HCT116 (cell line): ENCODE measurements around the gene KRTAP5-5. TPM values are rescaled to one million over a fixed set of nuclear protein-coding genes. Genes with fewer than 3 reads are reported as not detected.

Source experiments
- ATAC-seq: fragments of 200-7000 bp; cut with Tn5 transposase; 2 replicates; pipeline ENCODE4 v1.9.1; 2020; ENCODE audit warnings: mild to moderate bottlenecking, moderate library complexity
- BruUV-seq: library from RNA; stranded (reverse); fragments of 400-500 nt; replicated peaks from 2 replicates; lab custom pipeline; 2021; lab: Mats Ljungman, UMichigan
- CTCF ChIA-PET: fragments of 300-600 bp; sonication (Branson Sonifier 250); formaldehyde crosslinking; loops from one replicate; lab custom pipeline; 2021; ENCODE audit warnings: antibody characterized with exemption; lab: Charles Lee
- POLR2A ChIA-PET: fragments of 300-600, 350-600 bp; sonication (Branson Sonifier 250); formaldehyde crosslinking; loops from one replicate; lab custom pipeline; 2021; ENCODE audit warnings: antibody characterized with exemption; lab: Charles Lee
- RAD21 ChIA-PET, 2 experiments: fragments of 300-600 bp; sonication (Branson Sonifier 250); formaldehyde crosslinking; loops; one replicate each; lab custom pipeline; 2023; ENCODE audit warnings: low total read pairs in 2 of 2; ENCODE audit not compliant: uncharacterized antibody in 2 of 2, unreplicated experiment in 2 of 2, low non-redundant PET in 1 of 2; lab: Charles Lee
- DNase-seq: peaks from one replicate; pipeline ENCODE4 v3.0.0-alpha.2; 2010; ENCODE audit warnings: low read depth, low spot score
- H2AFZ ChIP-seq: fragments of 200-600 bp; shearing (Covaris generic), sonication (generic); 2 replicates; pipeline ENCODE4 v1.6.1; 2017; ENCODE audit warnings: low read depth, mixed run types, mixed read lengths, antibody characterized with exemption, low read length; ENCODE audit not compliant: poor library complexity, severe bottlenecking
- H3K27ac ChIP-seq: 2 replicates; pipeline ENCODE4 v1.5.1; 2012; ENCODE audit warnings: low read depth, low read length
- H3K27me3 ChIP-seq: fragments of 200-600 bp; sonication (generic); 2 replicates; pipeline ENCODE4 v1.6.1; 2016; ENCODE audit warnings: mixed run types, low read length, mixed read lengths; ENCODE audit not compliant: insufficient read depth
- H3K36me3 ChIP-seq, 2 experiments: fragments of 200-500 bp in 1 of 2; fragments of 200-600 bp in 1 of 2; sonication (Bioruptor generic) in 1 of 2; sonication (generic) in 1 of 2; 2 replicates each; pipeline versions ENCODE4 v1.5.1 to v1.6.1; 2014 to 2016; ENCODE audit warnings: low read length in 2 of 2, inconsistent platforms in 1 of 2, mixed read lengths in 1 of 2, mixed run types in 1 of 2; ENCODE audit not compliant: insufficient read depth in 2 of 2, control insufficient read depth in 1 of 2
- H3K4me1 ChIP-seq, 2 experiments: fragments of 200-600 bp in 1 of 2; sonication (generic) in 1 of 2; 2 replicates each; pipeline versions ENCODE4 v1.5.1 to v1.6.1; 2012 to 2017; ENCODE audit warnings: low read length in 2 of 2, inconsistent platforms in 1 of 2, mild to moderate bottlenecking in 1 of 2, mixed read lengths in 1 of 2, mixed run types in 1 of 2, moderate library complexity in 1 of 2; ENCODE audit not compliant: insufficient read depth in 2 of 2, control insufficient read depth in 1 of 2
- H3K4me2 ChIP-seq: fragments of 200-600 bp; sonication (generic); 2 replicates; pipeline ENCODE4 v1.6.1; 2017; ENCODE audit warnings: mixed run types, low read length, mixed read lengths
- H3K4me3 ChIP-seq, 2 experiments: fragments of 200-600 bp in 1 of 2; sonication (generic) in 1 of 2; replicated peaks in 1 of 2; 2 replicates each; pipeline ENCODE4 v1.5.1; 2011 to 2016; ENCODE audit warnings: low read length in 2 of 2, control low read depth in 1 of 2, low read depth in 1 of 2, mild to moderate bottlenecking in 1 of 2, mixed read lengths in 1 of 2, mixed run types in 1 of 2
- H3K79me2 ChIP-seq: fragments of 200-600 bp; sonication (generic); 2 replicates; pipeline ENCODE4 v1.6.1; 2017; ENCODE audit warnings: mild to moderate bottlenecking, mixed run types, low read length, moderate library complexity, mixed read lengths; ENCODE audit not compliant: insufficient read depth
- H3K9ac ChIP-seq: fragments of 200-600 bp; sonication (generic); 2 replicates; pipeline ENCODE4 v1.6.1; 2016; ENCODE audit warnings: low read length, mixed read lengths
- H3K9me2 ChIP-seq: fragments of 200-600 bp; sonication (generic), shearing (Covaris generic); 2 replicates; pipeline ENCODE4 v1.6.1; 2017; ENCODE audit warnings: mixed run types, mild to moderate bottlenecking, moderate library complexity; ENCODE audit not compliant: insufficient read depth
- H3K9me3 ChIP-seq, 2 experiments: fragments of 200-500 bp in 1 of 2; fragments of 200-600 bp in 1 of 2; sonication (Bioruptor generic) in 1 of 2; sonication (generic) in 1 of 2; 2 replicates each; pipeline ENCODE4 v1.6.1; 2014 to 2017; ENCODE audit warnings: low read length in 2 of 2, mixed read lengths in 2 of 2, inconsistent platforms in 1 of 2, low read depth in 1 of 2, mild to moderate bottlenecking in 1 of 2, mixed run types in 1 of 2, moderate library complexity in 1 of 2; ENCODE audit not compliant: control insufficient read depth in 1 of 2, insufficient read depth in 1 of 2
- H4K20me1 ChIP-seq: fragments of 200-600 bp; sonication (generic), shearing (Covaris generic); 2 replicates; pipeline ENCODE4 v1.6.1; 2017; ENCODE audit warnings: mixed run types, mild to moderate bottlenecking, moderate library complexity; ENCODE audit not compliant: insufficient read depth
- ATF3 ChIP-seq: IDR thresholded peaks from 2 replicates; pipeline ENCODE4 v1.6.1; 2012
- CBX3 ChIP-seq: IDR thresholded peaks from 2 replicates; pipeline ENCODE4 v1.6.1; 2012; ENCODE audit warnings: low read depth
- CTCF ChIP-seq, 3 experiments: fragments of 200-600 bp in 1 of 3; sonication (generic) in 1 of 3; IDR thresholded peaks in 2 of 3; conservative IDR thresholded peaks in 1 of 3; 2 replicates each; pipeline ENCODE4 v1.5.1; 2012 to 2017; ENCODE audit warnings: low read depth in 2 of 3, low read length in 2 of 3, antibody characterized with exemption in 1 of 3, borderline replicate concordance in 1 of 3, control low read depth in 1 of 3, mild to moderate bottlenecking in 1 of 3, mixed read lengths in 1 of 3, mixed run types in 1 of 3, moderate library complexity in 1 of 3; ENCODE audit not compliant: insufficient read depth in 1 of 3
- EGR1 ChIP-seq: IDR thresholded peaks from 2 replicates; pipeline ENCODE4 v1.6.1; 2012; ENCODE audit warnings: low read depth
- ELF1 ChIP-seq: IDR thresholded peaks from 2 replicates; pipeline ENCODE4 v1.6.1; 2012; ENCODE audit warnings: low read depth, borderline replicate concordance
- EZH2phosphoT487 ChIP-seq: fragments of 200-600 bp; IDR thresholded peaks from 2 replicates; pipeline ENCODE4 v1.6.1; 2018; ENCODE audit warnings: antibody characterized with exemption, borderline replicate concordance
- FOSL1 ChIP-seq: IDR thresholded peaks from 2 replicates; pipeline ENCODE4 v1.6.1; 2012; ENCODE audit warnings: low read depth
- JUND ChIP-seq: IDR thresholded peaks from 2 replicates; pipeline ENCODE4 v1.6.1; 2012
- MAX ChIP-seq: IDR thresholded peaks from 2 replicates; pipeline ENCODE4 v1.6.1; 2012
- POLR2AphosphoS5 ChIP-seq: IDR thresholded peaks from 2 replicates; pipeline ENCODE4 v1.6.1; 2011; ENCODE audit warnings: mild to moderate bottlenecking, low read depth, low read length, moderate library complexity
- RAD21 ChIP-seq: IDR thresholded peaks from 2 replicates; pipeline ENCODE4 v1.6.1; 2012; ENCODE audit warnings: low read depth, mild to moderate bottlenecking
- REST ChIP-seq: IDR thresholded peaks from 2 replicates; pipeline ENCODE4 v1.6.1; 2012; ENCODE audit warnings: low read depth
- SRF ChIP-seq: IDR thresholded peaks from 2 replicates; pipeline ENCODE4 v1.6.1; 2012; ENCODE audit warnings: low read depth
- TCF7L2 ChIP-seq: IDR thresholded peaks from 2 replicates; pipeline ENCODE4 v1.7.0; 2011; ENCODE audit warnings: borderline replicate concordance, inconsistent platforms; ENCODE audit not compliant: insufficient read depth, insufficient read length; ENCODE audit errors: extremely low read depth
- YY1 ChIP-seq: IDR thresholded peaks from 2 replicates; pipeline ENCODE4 v1.6.1; 2011; ENCODE audit warnings: low read length, low read depth, moderate library complexity, mild to moderate bottlenecking; ENCODE audit not compliant: insufficient replicate concordance; ENCODE audit errors: extremely low read depth
- ZFX ChIP-seq: fragments of 450-650 bp; IDR thresholded peaks from 2 replicates; pipeline ENCODE4 v1.6.1; 2017
- ZNF274 ChIP-seq: fragments of 200-500 bp; sonication (Bioruptor generic); IDR thresholded peaks from 2 replicates; pipeline ENCODE4 v1.6.1; 2014; ENCODE audit warnings: mild to moderate bottlenecking, low read depth, low read length, inconsistent platforms
- intact Hi-C: fragments of 100-400 bp; cut with micrococcal nuclease; formaldehyde crosslinking; loops from 2 replicates; pipeline ENCODE4 v1.10.0; 2022
- total RNA-seq: library from RNA; stranded (reverse); gene quantifications from one replicate; pipeline ENCODE4 v1.2.1, GENCODE V29; 2021; ENCODE audit not compliant: unreplicated experiment
- TF ChIP-seq, protein P1 (sequence below): IDR thresholded peaks from 2 replicates; pipeline ENCODE4 v1.6.1; 2011; ENCODE audit warnings: mild to moderate bottlenecking, low read length, moderate library complexity; ENCODE audit not compliant: insufficient replicate concordance; ENCODE audit errors: extremely low read depth

KRTAP5-5 gene
- total RNA-seq, 1 experiment from 2014 or later: not detected

GRCh38 chr11:1625541-1625940, 4.0 kb upstream of the KRTAP5-5 start:
- BruUV-seq: no TSS peak
- no peak overlapping the region for H2AFZ ChIP-seq
- H3K4me1 ChIP-seq: peaks cover 0 to 6% of the 10 kb centered on the region in 2 experiments; a peak in 1 of 4 replicates
- H3K27ac ChIP-seq: no peak overlapping the region
- TF ChIP-seq ZNF274 (no peak), CBX3 (no peak), SRF (no peak), RAD21 (no peak), EGR1 (no peak), JUND (no peak), CTCF (IDR thresholded peaks at IDR 0.05 in 2 of 3, conservative IDR thresholded peaks at IDR 0.05 in 1 of 3; ENCODE audit: borderline replicate concordance in 1 of 3, insufficient read depth in 1 of 3, low read depth in 2 of 3, low read length in 2 of 3) (no peak), ZFX (no peak), POLR2AphosphoS5 (no peak), MAX (no peak), FOSL1 (no peak), ATF3 (no peak), EZH2phosphoT487 (no peak), TCF7L2 (no peak), REST (no peak), ELF1 (no peak), YY1 (no peak)
- TF ChIP-seq, protein P1, sequence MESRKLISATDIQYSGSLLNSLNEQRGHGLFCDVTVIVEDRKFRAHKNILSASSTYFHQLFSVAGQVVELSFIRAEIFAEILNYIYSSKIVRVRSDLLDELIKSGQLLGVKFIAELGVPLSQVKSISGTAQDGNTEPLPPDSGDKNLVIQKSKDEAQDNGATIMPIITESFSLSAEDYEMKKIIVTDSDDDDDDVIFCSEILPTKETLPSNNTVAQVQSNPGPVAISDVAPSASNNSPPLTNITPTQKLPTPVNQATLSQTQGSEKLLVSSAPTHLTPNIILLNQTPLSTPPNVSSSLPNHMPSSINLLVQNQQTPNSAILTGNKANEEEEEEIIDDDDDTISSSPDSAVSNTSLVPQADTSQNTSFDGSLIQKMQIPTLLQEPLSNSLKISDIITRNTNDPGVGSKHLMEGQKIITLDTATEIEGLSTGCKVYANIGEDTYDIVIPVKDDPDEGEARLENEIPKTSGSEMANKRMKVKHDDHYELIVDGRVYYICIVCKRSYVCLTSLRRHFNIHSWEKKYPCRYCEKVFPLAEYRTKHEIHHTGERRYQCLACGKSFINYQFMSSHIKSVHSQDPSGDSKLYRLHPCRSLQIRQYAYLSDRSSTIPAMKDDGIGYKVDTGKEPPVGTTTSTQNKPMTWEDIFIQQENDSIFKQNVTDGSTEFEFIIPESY: no peak
- ATAC-seq: no peak
- RAD21 ChIA-PET: no interaction called here
- H3K4me2 ChIP-seq: no peak overlapping the region
- no peak overlapping the region for H3K4me3 ChIP-seq
- intact Hi-C loops: no loop called here
- no peaks in the 10 kb centered on the region for H3K36me3 ChIP-seq
- POLR2A ChIA-PET: no interaction called here
- H3K9ac ChIP-seq: no peak overlapping the region
- CTCF ChIA-PET: no interaction called here
- no peaks in the 10 kb centered on the region for H3K27me3 ChIP-seq
- no peak for DNase-seq
- no peaks in the 10 kb centered on the region for H3K79me2 ChIP-seq
- H4K20me1 ChIP-seq: no peaks in the 10 kb centered on the region
- H3K9me2 ChIP-seq: no peaks in the 10 kb centered on the region
- no peaks in the 10 kb centered on the region for H3K9me3 ChIP-seq
